HEK293T (cell line): ENCODE results near the gene ADAMTS13.

Experiments
- BHLHE40 ChIP-seq: fragments of 450-650 bp; IDR thresholded peaks from 2 replicates; pipeline ENCODE4 v1.6.1; 2016; ENCODE audit warnings: mild to moderate bottlenecking, moderate library complexity, borderline replicate concordance
- HDGF ChIP-seq: fragments of 450-650 bp; IDR thresholded peaks from 2 replicates; pipeline ENCODE4 v1.6.1; 2017; ENCODE audit warnings: antibody characterized with exemption, borderline replicate concordance
- SP1 ChIP-seq: fragments of 450-650 bp; IDR thresholded peaks from 2 replicates; pipeline ENCODE4 v1.6.1; 2017
- SUZ12 ChIP-seq: fragments of 450-650 bp; IDR thresholded peaks from 2 replicates; pipeline ENCODE4 v1.6.1; 2016; ENCODE audit warnings: mild to moderate bottlenecking
- TARDBP ChIP-seq: fragments of 450-650 bp; IDR thresholded peaks from 2 replicates; pipeline ENCODE4 v1.6.1; 2016
- TF ChIP-seq, protein P1 (sequence below): fragments of 450-650 bp; IDR thresholded peaks from 2 replicates; pipeline ENCODE4 v1.6.1; 2016

- TF ChIP-seq, protein P1, sequence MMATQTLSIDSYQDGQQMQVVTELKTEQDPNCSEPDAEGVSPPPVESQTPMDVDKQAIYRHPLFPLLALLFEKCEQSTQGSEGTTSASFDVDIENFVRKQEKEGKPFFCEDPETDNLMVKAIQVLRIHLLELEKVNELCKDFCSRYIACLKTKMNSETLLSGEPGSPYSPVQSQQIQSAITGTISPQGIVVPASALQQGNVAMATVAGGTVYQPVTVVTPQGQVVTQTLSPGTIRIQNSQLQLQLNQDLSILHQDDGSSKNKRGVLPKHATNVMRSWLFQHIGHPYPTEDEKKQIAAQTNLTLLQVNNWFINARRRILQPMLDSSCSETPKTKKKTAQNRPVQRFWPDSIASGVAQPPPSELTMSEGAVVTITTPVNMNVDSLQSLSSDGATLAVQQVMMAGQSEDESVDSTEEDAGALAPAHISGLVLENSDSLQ = no peak
- no peak for TF ChIP-seq TARDBP
- TF ChIP-seq SP1 = no peak
- TF ChIP-seq HDGF = no peak
- no peak for TF ChIP-seq SUZ12
- no peak for TF ChIP-seq BHLHE40
Observed at GRCh38 chr9:133474215-133474614, 52.0 kb downstream of the ADAMTS13 start.
